Keratinocyte (primary cell): ENCODE data around the gene ADRB2. TPM values are rescaled to one million over a fixed set of nuclear protein-coding genes. Genes with fewer than 3 reads are reported as not detected.

ENCODE experiments used
- DNase-seq: peaks from one replicate; pipeline ENCODE4 v3.0.0-alpha.2; 2011; ENCODE audit warnings: low read depth, missing footprints, low spot score
- FAIRE-seq: peaks from 2 replicates; lab custom pipeline; 2011; peaks lifted over from hg19 to GRCh38; lab: Jason Lieb, UNC
- H2AFZ ChIP-seq: 2 replicates; pipeline ENCODE4 v1.6.0; 2012; ENCODE audit warnings: low read length, control low read depth, inconsistent platforms; ENCODE audit not compliant: control insufficient read depth
- H3K27ac ChIP-seq: 2 replicates; pipeline ENCODE4 v1.5.1; 2011; ENCODE audit warnings: low read length; ENCODE audit not compliant: control insufficient read depth, insufficient read depth
- H3K27me3 ChIP-seq: 3 replicates; pipeline ENCODE4 v1.6.0; 2011; ENCODE audit warnings: low read length; ENCODE audit not compliant: control insufficient read depth, insufficient read depth; ENCODE audit errors: extremely low read depth
- H3K36me3 ChIP-seq, 2 experiments: 2 replicates in 1 of 2; 3 replicates in 1 of 2; pipeline ENCODE4 v1.5.1; 2011; ENCODE audit warnings: low read length in 2 of 2, mild to moderate bottlenecking in 1 of 2; ENCODE audit not compliant: control insufficient read depth in 2 of 2, insufficient read depth in 2 of 2; ENCODE audit errors: extremely low read depth in 1 of 2
- H3K4me1 ChIP-seq: 3 replicates; pipeline ENCODE4 v1.5.1; 2011; ENCODE audit warnings: low read length; ENCODE audit not compliant: control insufficient read depth, insufficient read depth; ENCODE audit errors: extremely low read depth
- H3K4me2 ChIP-seq: 3 replicates; pipeline ENCODE4 v1.6.0; 2011; ENCODE audit warnings: low read depth, low read length; ENCODE audit not compliant: control insufficient read depth, insufficient read depth; ENCODE audit errors: extremely low read depth
- H3K4me3 ChIP-seq, 3 experiments: fragments of 200-600 bp in 1 of 3; sonication (generic) in 1 of 3; 2 replicates in 2 of 3; 3 replicates in 1 of 3; pipeline ENCODE4 v1.5.1; 2011 to 2016; ENCODE audit warnings: low read length in 3 of 3, mild to moderate bottlenecking in 3 of 3, control low read depth in 2 of 3, inconsistent platforms in 1 of 3, low read depth in 1 of 3, mixed read lengths in 1 of 3, mixed run types in 1 of 3, moderate library complexity in 1 of 3; ENCODE audit not compliant: control insufficient read depth in 2 of 3, insufficient read depth in 2 of 3; ENCODE audit errors: extremely low read depth in 1 of 3
- H3K79me2 ChIP-seq: 2 replicates; pipeline ENCODE4 v1.6.0; 2012; ENCODE audit warnings: low read length; ENCODE audit not compliant: control insufficient read depth, insufficient read depth
- H3K9ac ChIP-seq: 3 replicates; pipeline ENCODE4 v1.6.0; 2011; ENCODE audit warnings: low read length; ENCODE audit not compliant: control insufficient read depth, insufficient read depth; ENCODE audit errors: extremely low read depth
- H3K9me1 ChIP-seq: 3 replicates; pipeline ENCODE4 v1.6.0; 2011; ENCODE audit warnings: low read length; ENCODE audit not compliant: control insufficient read depth, insufficient read depth; ENCODE audit errors: extremely low read depth
- H3K9me3 ChIP-seq: 2 replicates; pipeline ENCODE4 v1.5.1; 2012; ENCODE audit warnings: low read depth, low read length; ENCODE audit not compliant: control insufficient read depth
- H4K20me1 ChIP-seq: 3 replicates; pipeline ENCODE4 v1.6.0; 2011; ENCODE audit warnings: low read length; ENCODE audit not compliant: control insufficient read depth, insufficient read depth; ENCODE audit errors: extremely low read depth
- CTCF ChIP-seq, 3 experiments: IDR thresholded peaks in 1 of 3; conservative IDR thresholded peaks in 1 of 3; optimal IDR thresholded peaks in 1 of 3; 2 replicates in 2 of 3; 3 replicates in 1 of 3; pipeline versions ENCODE3 to v1.5.1; 2011; ENCODE audit warnings: low read length in 3 of 3, mild to moderate bottlenecking in 3 of 3, moderate library complexity in 2 of 3, control low read depth in 1 of 3, inconsistent platforms in 1 of 3; ENCODE audit not compliant: insufficient read depth in 2 of 3; ENCODE audit errors: extremely low read depth in 1 of 3
- EZH2 ChIP-seq: IDR thresholded peaks from one replicate; pipeline ENCODE4 v1.6.1; 2012; ENCODE audit warnings: inconsistent platforms, mild to moderate bottlenecking, low read length, moderate library complexity
- dilution Hi-C: fragments of 300-500 bp; cut with MboI; formaldehyde crosslinking; loops from one replicate; pipeline ENCODE4 v1.7.0; 2020; ENCODE audit warnings: low sequenced_read_pairs; ENCODE audit not compliant: extremely low pct_ligation_motif_present
- polyA plus RNA-seq, 5 experiments: library from polyadenylated mRNA; depleted of rRNA in 3 of 5; stranded (reverse) in 3 of 5; stranded (forward) in 1 of 5; unstranded in 1 of 5; fragments of >200 nt; gene quantifications; 1 replicate in 1 of 5; 2 replicates in 3 of 5; 3 replicates in 1 of 5; pipeline versions ENCODE4 v1.2.1 to v1.2.3, GENCODE V29; 2011 to 2012; ENCODE audit warnings: missing spikeins in 2 of 5, low read depth in 1 of 5, low replicate concordance in 1 of 5

ADRB2 gene
- polyA plus RNA-seq, 1 donor (not counting 4 experiments of a cell fraction or from before 2014, with no cell fraction given) = 39.7 TPM

GRCh38 chr5:148853868-148854267 is 27.5 kb downstream of the ADRB2 start:
- Histone ChIP-seq H3K4me1 (no peaks in the 10 kb centered on the region), H3K79me2 (peaks cover 2% of the 10 kb centered on the region), H3K4me2 (no peak overlapping the region), H3K9me1 (no peaks in the 10 kb centered on the region), H3K36me3 (peaks cover 6 to 7% of the 10 kb centered on the region in 2 experiments), H3K9me3 (no peaks in the 10 kb centered on the region), H2AFZ (no peak overlapping the region), H3K27me3 (no peaks in the 10 kb centered on the region), H3K4me3 (no peak overlapping the region), H4K20me1 (no peaks in the 10 kb centered on the region), H3K9ac (no peak overlapping the region), H3K27ac (no peak overlapping the region)
- no peak for FAIRE-seq
- DNase-seq = no peak
- dilution Hi-C loops = no loop called here
- no peak for TF ChIP-seq CTCF (optimal IDR thresholded peaks at IDR 0.05 in 1 of 3, IDR thresholded peaks at IDR 0.05 in 1 of 3, conservative IDR thresholded peaks at IDR 0.05 in 1 of 3; ENCODE audit: extremely low read depth in 1 of 3, insufficient read depth in 2 of 3, low read length in 3 of 3)
- no peak for TF ChIP-seq EZH2

GRCh38 chr5:148855249-148856008 is 29.0 kb downstream of the ADRB2 start:
- H3K4me3 ChIP-seq = no peak overlapping the region
- DNase-seq (no peak), FAIRE-seq (no peak)
- H2AFZ ChIP-seq = no peak overlapping the region
- peaks cover 6 to 7% of the 10 kb centered on the region in 2 experiments for H3K36me3 ChIP-seq
- no peaks in the 10 kb centered on the region for H3K9me3 ChIP-seq
- H3K4me2 ChIP-seq = no peak overlapping the region
- H3K4me1 ChIP-seq = peaks cover 6% of the 10 kb centered on the region
- H3K79me2 ChIP-seq = peaks cover 2% of the 10 kb centered on the region
- no peak for TF ChIP-seq EZH2
- no peak for TF ChIP-seq CTCF (optimal IDR thresholded peaks at IDR 0.05 in 1 of 3, IDR thresholded peaks at IDR 0.05 in 1 of 3, conservative IDR thresholded peaks at IDR 0.05 in 1 of 3; ENCODE audit: extremely low read depth in 1 of 3, insufficient read depth in 2 of 3, low read length in 3 of 3)
- no peak overlapping the region for H3K9ac ChIP-seq
- no peaks in the 10 kb centered on the region for H4K20me1 ChIP-seq
- H3K9me1 ChIP-seq = no peaks in the 10 kb centered on the region
- H3K27me3 ChIP-seq = no peaks in the 10 kb centered on the region
- dilution Hi-C loops = no loop called here
- H3K27ac ChIP-seq = no peak overlapping the region
